ENCODE results near the gene CCL1.
A peak's percentile ranks its signal among the peaks of the same experiment; 100 is the strongest.

The CCL1 gene

GRCh38 chr17:34382621-34383124, 19.6 kb upstream of the CCL1 start:
- DNase-seq, result peak; percentile 67

- no peak for DNase-seq
Measured at GRCh38 chr17:34379868-34380267, 16.8 kb upstream of the CCL1 start.

- peak; percentile 45 for DNase-seq
Measured at GRCh38 chr17:34378664-34379101, 15.7 kb upstream of the CCL1 start.

- no peak for DNase-seq
Measured at GRCh38 chr17:34377078-34377823, 14.2 kb upstream of the CCL1 start.

- no peak for DNase-seq
Measured at GRCh38 chr17:34375426-34375997, 12.5 kb upstream of the CCL1 start.

GRCh38 chr17:34374457-34374856, 11.4 kb upstream of the CCL1 start:
- DNase-seq, result no peak

- DNase-seq, result no peak
Measured at GRCh38 chr17:34371405-34372100, 8.5 kb upstream of the CCL1 start.

- DNase-seq, result no peak
Measured at GRCh38 chr17:34370997-34371395, 8.0 kb upstream of the CCL1 start.

GRCh38 chr17:34370376-34370996, 7.5 kb upstream of the CCL1 start:
- DNase-seq, result no peak

- no peak for DNase-seq
Measured at GRCh38 chr17:34369571-34369970, 6.5 kb upstream of the CCL1 start.

- no peak for DNase-seq
Measured at GRCh38 chr17:34368946-34369500, 6.0 kb upstream of the CCL1 start.

GRCh38 chr17:34368196-34368945, 5.3 kb upstream of the CCL1 start:
- no peak for DNase-seq

GRCh38 chr17:34367486-34368195, 4.6 kb upstream of the CCL1 start:
- no peak for DNase-seq

- DNase-seq, result no peak
Measured at GRCh38 chr17:34366529-34367107, 3.6 kb upstream of the CCL1 start.

GRCh38 chr17:34366010-34366409, 3.0 kb upstream of the CCL1 start:
- peak; percentile 35 for DNase-seq

GRCh38 chr17:34365340-34365739, 2.3 kb upstream of the CCL1 start:
- DNase-seq, result peak; percentile 40

GRCh38 chr17:34364751-34365150, 1.7 kb upstream of the CCL1 start:
- no peak for DNase-seq

GRCh38 chr17:34361478-34362061, 1.5 kb downstream of the CCL1 start:
- peak; percentile 66 for DNase-seq

- no peak for DNase-seq
Measured at GRCh38 chr17:34360601-34361270, 2.3 kb downstream of the CCL1 start.

- DNase-seq, result no peak
Measured at GRCh38 chr17:34358631-34359030, 4.4 kb downstream of the CCL1 start.

All from GDM1 (cell line).